ENCODE results near the gene SLC4A2. TPM values are rescaled to one million over a fixed set of nuclear protein-coding genes. Genes with fewer than 3 reads are reported as not detected.
A peak's percentile ranks its signal among the peaks of the same experiment; 100 is the strongest.

Gene SLC4A2
- total and polyA plus RNA-seq, 2 of the 8 experiments (the other 6 are each of a cell fraction or from before 2014, with no cell fraction given): 72.6 to 147 TPM

DNA sequence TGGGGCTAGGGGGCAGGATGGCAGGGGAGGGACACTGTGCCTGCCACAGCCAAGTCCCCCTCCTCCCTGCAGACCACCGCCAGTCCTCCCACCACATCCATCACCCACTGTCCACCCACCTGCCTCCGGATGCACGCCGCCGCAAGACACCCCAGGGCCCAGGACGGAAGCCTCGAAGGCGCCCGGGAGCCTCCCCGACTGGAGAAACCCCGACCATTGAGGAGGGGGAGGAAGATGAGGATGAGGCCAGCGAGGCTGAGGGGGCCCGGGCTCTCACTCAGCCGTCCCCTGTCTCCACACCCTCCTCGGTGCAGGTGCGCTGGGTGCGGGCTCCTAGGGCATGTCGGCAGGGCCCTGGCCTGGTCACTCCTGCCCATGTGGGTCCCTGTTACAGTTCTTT is 5.1 kb downstream of the SLC4A2 start:
- Histone ChIP-seq H3K79me2 (ENCODE audit: control insufficient read depth in 1 of 2, insufficient read depth in 2 of 2, low read length in 2 of 2) (peaks cover 0 to 8% of the 10 kb centered on the region in 2 experiments; a peak in 1 of 4 replicates), H3K79me1 (ENCODE audit: low read depth, low read length) (peaks cover 6% of the 10 kb centered on the region; the same call in 1 of the 2 replicates), H3K27ac (ENCODE audit: low read depth, low read length) (no peak overlapping the region), H2BK5ac (ENCODE audit: low read depth, low read length) (no peak overlapping the region), H4K20me1 (replicated peaks in 1 of 2; ENCODE audit: control insufficient read depth in 1 of 2, insufficient read depth in 2 of 2, low read length in 2 of 2) (peaks cover 5 to 9% of the 10 kb centered on the region in 2 experiments), H3K56ac (replicated peaks; ENCODE audit: insufficient read length, low read depth, low read length) (no peak overlapping the region), H3K18ac (ENCODE audit: extremely low read depth, low read length) (no peak overlapping the region), H2BK15ac (ENCODE audit: low read length) (no peak overlapping the region), H2BK20ac (ENCODE audit: low read length) (no peak overlapping the region), H4K5ac (ENCODE audit: insufficient read length, low read depth, low read length) (no peak overlapping the region), H3K27me3 (replicated peaks in 1 of 4; ENCODE audit: control insufficient read depth in 3 of 4, extremely low read depth in 1 of 4, insufficient read depth in 3 of 4, low read length in 3 of 4) (no peaks in the 10 kb centered on the region), H2BK120ac (replicated peaks; ENCODE audit: low read depth, low read length) (no peak overlapping the region), H3K9ac (replicated peaks in 1 of 4; ENCODE audit: extremely low read depth in 1 of 4, low read depth in 3 of 4, low read length in 3 of 4) (no peak overlapping the region), H3K4me2 (ENCODE audit: insufficient read depth in 1 of 2, low read depth in 2 of 2, low read length in 2 of 2) (no peak overlapping the region), H3K4me1 (replicated peaks in 1 of 4; ENCODE audit: control insufficient read depth in 3 of 4, insufficient read depth in 4 of 4, low read length in 3 of 4) (peaks cover 6 to 29% (median 24%) of the 10 kb centered on the region in 4 experiments), H3K23me2 (ENCODE audit: low read depth, low read length) (peaks cover 20% of the 10 kb centered on the region; the same call in 1 of the 2 replicates), H2AFZ (ENCODE audit: low read length) (no peak overlapping the region), H3K4me3 (ENCODE audit: extremely low read depth in 1 of 4, insufficient read depth in 2 of 4, low read depth in 3 of 4, low read length in 4 of 4) (no peak overlapping the region), H3K23ac (ENCODE audit: insufficient read length) (no peak overlapping the region), H2AK5ac (ENCODE audit: low read depth, low read length) (no peak overlapping the region), H2BK12ac (ENCODE audit: low read depth, low read length) (no peak overlapping the region), H3K9me3 (ENCODE audit: insufficient read depth in 2 of 2, low read depth in 1 of 2, low read length in 1 of 2) (no peaks in the 10 kb centered on the region), H4K91ac (replicated peaks; ENCODE audit: insufficient read length, low read length) (no peak overlapping the region), H3K14ac (ENCODE audit: insufficient read length) (no peak overlapping the region), H3K4ac (replicated peaks; ENCODE audit: insufficient read length, low read depth, low read length) (no peak overlapping the region), H3K36me3 (ENCODE audit: control insufficient read depth in 2 of 4, insufficient read depth in 4 of 4, low read length in 3 of 4) (peaks cover 5 to 38% (median 21%) of the 10 kb centered on the region in 4 experiments; a peak in 7 of 8 replicates), H4K8ac (ENCODE audit: extremely low read depth, insufficient read depth, low read length) (0 out of 2 replicates have a peak overlapping the region, but pooled peaks have one; percentile 32)
- no peak for TF ChIP-seq POLR2A (IDR thresholded peaks at IDR 0.05; ENCODE audit: control extremely low read depth in 1 of 2, low read depth in 2 of 2, low read length in 2 of 2)
- TF ChIP-seq KDM4A (IDR thresholded peaks at IDR 0.05; ENCODE audit: low read depth, low read length, severe bottlenecking): no peak
- no peak for TF ChIP-seq FOSL1 (IDR thresholded peaks at IDR 0.05; ENCODE audit: insufficient read depth, low read depth, low read length)
- no peak for TF ChIP-seq GABPA (IDR thresholded peaks at IDR 0.05; ENCODE audit: borderline replicate concordance, insufficient read depth, low read length)
- TF ChIP-seq HDAC2 (IDR thresholded peaks at IDR 0.05; ENCODE audit: borderline replicate concordance in 1 of 2, low read depth in 2 of 2, low read length in 2 of 2): no peak
- no peak for TF ChIP-seq CREB1 (IDR thresholded peaks at IDR 0.05)
- no peak for TF ChIP-seq YY1 (IDR thresholded peaks at IDR 0.05; ENCODE audit: low read depth, low read length)
- TF ChIP-seq RNF2 (IDR thresholded peaks at IDR 0.05; ENCODE audit: borderline replicate concordance, low read depth, low read length, missing control alignments, poor library complexity, severe bottlenecking): no peak
- TF ChIP-seq PHF8 (conservative IDR thresholded peaks at IDR 0.05; ENCODE audit: low read depth, low read length): no peak
- no peak for TF ChIP-seq RBBP5 (IDR thresholded peaks at IDR 0.05; ENCODE audit: borderline replicate concordance, low read depth, low read length)
- TF ChIP-seq CBX5 (IDR thresholded peaks at IDR 0.05; ENCODE audit: low read depth, low read length): no peak
- no peak for TF ChIP-seq NRF1 (IDR thresholded peaks at IDR 0.05; ENCODE audit: low read depth, low read length)
- no peak for TF ChIP-seq TBP (IDR thresholded peaks at IDR 0.05; ENCODE audit: low read depth, low read length)
- ChIA-PET POLR2A (ENCODE audit: partially characterized antibody) (interaction anchor here (2.1 to 7.9 kb wide), 2 partner anchors 13 to 50 kb away, joined by 9 to 77 read pairs; no protein-coding TSS in a partner anchor), CTCF (ENCODE audit: partially characterized antibody) (interaction anchor here (0.6 to 9.0 kb wide), 4 partner anchors 13 to 251 kb away, joined by 5 to 81 read pairs (median 22); no protein-coding TSS in a partner anchor)
- no peak for FAIRE-seq
- 91% methylated on average over 16 of the region's 18 CpGs; no CpG with 5 or more reads in 1 of the 2 experiments for WGBS, 2 experiments (ENCODE audit: extremely low coverage in 1 of 2, insufficient coverage in 1 of 2, insufficient read length in 1 of 2, insufficient replicate concordance in 2 of 2, low coverage in 1 of 2, low lambda C conversion rate in 2 of 2, missing lambda C conversion rate in 1 of 2)
- no peak for DNase-seq (ENCODE audit: low read depth in 1 of 2, low spot score in 2 of 2)

All from H1 (cell line).